Muscle layer of duodenum (tissue), 2 donors: ENCODE results near the gene DOK7.

Experiments
- H3K27ac ChIP-seq: one replicate; pipeline ENCODE4 v1.7.0; 2013; ENCODE audit warnings: mild to moderate bottlenecking, low read length
- H3K27me3 ChIP-seq: one replicate; pipeline ENCODE4 v1.7.0; 2013; ENCODE audit warnings: low read depth, mild to moderate bottlenecking, control low read depth, low read length
- H3K36me3 ChIP-seq, 2 donors: one replicate each; pipeline ENCODE4 v1.7.0; 2013; ENCODE audit warnings: low read length in 2 of 2, control low read depth in 1 of 2, mild to moderate bottlenecking in 1 of 2; ENCODE audit not compliant: insufficient read depth in 2 of 2, control insufficient read depth in 1 of 2
- H3K4me1 ChIP-seq, 2 donors: one replicate each; pipeline ENCODE4 v1.7.0; 2013; ENCODE audit warnings: low read length in 2 of 2, mild to moderate bottlenecking in 2 of 2, control low read depth in 1 of 2, moderate library complexity in 1 of 2; ENCODE audit not compliant: insufficient read depth in 2 of 2, control insufficient read depth in 1 of 2
- H3K4me3 ChIP-seq, 2 donors: one replicate each; pipeline ENCODE4 v1.7.0; 2013; ENCODE audit warnings: low read length in 2 of 2, low read depth in 1 of 2, mild to moderate bottlenecking in 1 of 2
- H3K9me3 ChIP-seq, 2 donors: one replicate each; pipeline ENCODE4 v1.7.0; 2013; ENCODE audit warnings: low read length in 2 of 2, control low read depth in 1 of 2, mild to moderate bottlenecking in 1 of 2; ENCODE audit not compliant: control insufficient read depth in 1 of 2
- donor health status: healthy.

DOK7 gene

GRCh38 chr4:3489451-3489962, 26.4 kb downstream of the DOK7 start:
- Histone ChIP-seq H3K4me1 (no peaks in the 10 kb centered on the region), H3K27ac (no peak overlapping the region), H3K27me3 (peaks cover 5% of the 10 kb centered on the region), H3K9me3 (no peaks in the 10 kb centered on the region), H3K36me3 (no peaks in the 10 kb centered on the region), H3K4me3 (no peak overlapping the region)

GRCh38 chr4:3491681-3492405, 28.7 kb downstream of the DOK7 start:
- no peaks in the 10 kb centered on the region for H3K4me1 ChIP-seq
- H3K4me3 ChIP-seq, result no peak overlapping the region
- H3K9me3 ChIP-seq, result no peaks in the 10 kb centered on the region
- no peak overlapping the region for H3K27ac ChIP-seq
- no peaks in the 10 kb centered on the region for H3K27me3 ChIP-seq
- no peaks in the 10 kb centered on the region for H3K36me3 ChIP-seq

DNA sequence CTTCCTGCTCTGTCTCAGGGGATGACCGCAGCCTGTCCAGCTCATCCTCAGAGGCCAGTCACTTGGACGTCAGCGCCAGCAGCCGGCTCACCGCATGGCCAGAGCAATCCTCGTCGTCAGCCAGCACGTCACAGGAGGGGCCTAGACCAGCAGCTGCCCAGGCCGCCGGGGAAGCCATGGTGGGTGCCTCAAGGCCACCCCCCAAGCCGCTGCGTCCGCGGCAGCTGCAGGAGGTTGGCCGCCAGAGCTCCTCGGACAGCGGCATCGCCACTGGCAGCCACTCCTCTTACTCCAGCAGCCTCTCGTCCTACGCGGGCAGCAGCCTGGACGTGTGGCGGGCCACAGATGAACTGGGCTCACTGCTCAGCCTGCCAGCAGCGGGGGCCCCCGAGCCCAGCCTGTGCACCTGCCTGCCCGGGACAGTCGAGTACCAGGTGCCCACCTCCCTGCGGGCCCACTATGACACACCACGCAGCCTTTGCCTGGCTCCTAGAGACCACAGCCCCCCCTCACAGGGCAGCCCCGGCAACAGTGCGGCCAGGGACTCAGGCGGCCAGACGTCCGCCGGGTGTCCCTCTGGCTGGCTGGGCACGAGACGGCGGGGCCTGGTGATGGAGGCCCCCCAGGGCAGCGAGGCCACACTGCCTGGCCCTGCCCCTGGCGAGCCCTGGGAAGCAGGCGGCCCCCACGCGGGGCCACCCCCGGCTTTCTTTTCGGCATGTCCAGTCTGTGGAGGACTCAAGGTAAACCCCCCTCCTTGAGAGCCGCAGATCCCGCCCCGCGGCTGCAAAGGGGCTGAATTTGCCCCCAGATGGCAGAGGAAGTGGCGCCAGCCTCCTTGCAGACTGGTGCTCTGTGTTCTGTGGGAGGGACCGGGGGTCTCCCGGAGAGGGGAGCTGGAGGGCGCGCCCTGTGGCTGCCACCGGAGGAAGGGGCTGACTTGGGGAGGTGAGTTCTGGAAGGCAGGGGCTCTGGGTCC, 29.9 kb downstream of the DOK7 start:
- Histone ChIP-seq H3K27me3 (no peaks in the 10 kb centered on the region), H3K4me3 (no peak overlapping the region), H3K36me3 (no peaks in the 10 kb centered on the region), H3K9me3 (no peaks in the 10 kb centered on the region), H3K4me1 (no peaks in the 10 kb centered on the region), H3K27ac (no peak overlapping the region)

DNA sequence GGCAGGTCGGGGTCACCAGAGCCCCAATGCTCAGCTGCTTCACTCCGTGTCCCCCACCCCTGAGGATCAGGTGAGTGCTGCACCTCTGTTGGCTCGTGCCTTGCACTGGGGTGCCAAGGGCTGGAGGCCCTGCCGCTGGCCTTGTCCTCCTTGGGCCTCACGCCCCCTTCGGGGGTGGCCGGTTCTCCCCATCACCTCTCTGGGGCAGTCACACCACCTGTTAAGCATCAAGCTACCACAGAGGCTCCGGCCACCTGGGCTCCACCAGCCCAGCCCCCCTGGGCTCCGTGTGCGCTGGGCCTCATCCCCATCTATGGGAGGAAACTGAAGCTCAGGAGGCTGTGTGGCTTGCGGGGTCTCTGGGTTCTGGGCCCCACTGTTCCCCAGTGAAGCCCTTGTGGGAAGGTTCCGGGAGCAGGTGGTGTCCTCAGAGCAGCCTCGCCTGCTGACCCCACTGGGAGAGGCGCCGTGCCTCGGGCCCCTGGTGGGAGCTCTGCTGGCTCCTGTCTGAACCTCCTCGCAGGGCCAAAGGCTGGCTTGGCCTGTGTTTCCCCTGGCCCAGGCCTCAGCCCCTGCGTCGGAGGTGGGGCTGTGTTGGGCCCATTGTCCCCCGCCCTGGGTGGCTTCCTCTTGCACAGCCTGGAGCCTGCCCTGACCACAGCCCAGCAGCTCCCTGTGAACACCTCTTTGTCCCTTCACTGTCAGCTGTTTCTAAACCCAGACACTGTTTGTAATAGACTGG, 30.8 kb downstream of the DOK7 start:
- Histone ChIP-seq H3K4me1 (no peaks in the 10 kb centered on the region), H3K36me3 (no peaks in the 10 kb centered on the region)

GRCh38 chr4:3494462-3494871, 31.4 kb downstream of the DOK7 start:
- Histone ChIP-seq H3K4me3 (no peak overlapping the region), H3K27ac (no peak overlapping the region), H3K9me3 (no peaks in the 10 kb centered on the region), H3K36me3 (no peaks in the 10 kb centered on the region), H3K27me3 (no peaks in the 10 kb centered on the region), H3K4me1 (no peaks in the 10 kb centered on the region)

More for the DNA sequence above, 30.8 kb downstream of the DOK7 start:
- no peaks in the 10 kb centered on the region for H3K9me3 ChIP-seq
- no peak overlapping the region for H3K4me3 ChIP-seq
- no peak overlapping the region for H3K27ac ChIP-seq
- no peaks in the 10 kb centered on the region for H3K27me3 ChIP-seq

- Histone ChIP-seq H3K27me3 (no peaks in the 10 kb centered on the region), H3K27ac (no peak overlapping the region), H3K4me3 (no peak overlapping the region), H3K9me3 (no peaks in the 10 kb centered on the region), H3K4me1 (no peaks in the 10 kb centered on the region), H3K36me3 (no peaks in the 10 kb centered on the region)
Observed at GRCh38 chr4:3495204-3495975, 32.3 kb downstream of the DOK7 start.

GRCh38 chr4:3496021-3496420, 32.9 kb downstream of the DOK7 start:
- Histone ChIP-seq H3K4me1 (no peaks in the 10 kb centered on the region), H3K27me3 (no peaks in the 10 kb centered on the region), H3K9me3 (no peaks in the 10 kb centered on the region), H3K27ac (no peak overlapping the region), H3K36me3 (no peaks in the 10 kb centered on the region), H3K4me3 (no peak overlapping the region)

- Histone ChIP-seq H3K9me3 (no peaks in the 10 kb centered on the region), H3K27ac (no peak overlapping the region), H3K36me3 (peaks cover 0 to 8% of the 10 kb centered on the region in 2 donors), H3K27me3 (no peaks in the 10 kb centered on the region), H3K4me1 (no peaks in the 10 kb centered on the region), H3K4me3 (no peak overlapping the region)
Observed at GRCh38 chr4:3497095-3497494, 34.0 kb downstream of the DOK7 start.

DNA sequence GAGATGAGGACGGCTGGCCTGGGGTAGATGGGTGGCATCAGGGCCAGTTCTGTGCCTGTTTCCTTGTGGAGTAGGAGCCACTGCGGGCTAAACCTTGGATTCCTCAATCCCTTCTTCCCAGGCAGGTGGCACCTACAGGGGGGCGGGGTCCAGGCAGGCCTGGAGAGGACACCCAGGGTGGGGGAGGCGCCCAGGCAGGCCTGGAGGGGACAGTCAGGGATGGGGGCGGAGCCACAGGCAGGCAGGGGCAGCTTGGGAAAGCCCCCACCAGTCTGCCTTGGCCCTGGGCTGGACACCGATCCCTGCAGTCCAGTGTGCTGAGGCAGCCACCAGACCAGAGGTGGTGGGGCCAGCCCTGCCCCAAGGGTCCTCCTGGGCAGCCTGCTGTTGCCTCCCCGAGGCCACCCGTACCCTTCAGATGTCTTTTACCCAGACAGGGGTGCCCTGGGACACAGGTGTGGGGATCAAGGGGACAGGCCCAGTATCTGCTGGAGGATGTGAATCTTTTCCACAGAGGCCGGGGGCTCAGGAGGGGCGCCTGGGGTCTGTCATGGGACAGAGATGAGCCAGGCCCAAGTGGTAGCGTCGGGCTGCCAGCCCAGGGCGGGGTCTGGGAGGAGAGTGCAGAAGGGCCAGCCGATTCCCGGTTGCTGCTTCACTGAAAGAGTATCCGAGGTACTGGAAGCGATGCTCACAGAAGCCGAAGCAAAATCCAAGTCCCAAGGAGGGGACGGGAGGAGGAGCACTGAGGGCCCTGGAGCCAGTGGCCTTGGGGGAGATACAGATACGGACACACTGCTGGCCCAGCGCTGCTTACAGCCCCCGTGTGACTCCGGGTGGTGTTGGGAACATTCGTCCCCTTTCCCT, 34.6 kb downstream of the DOK7 start:
- H3K27me3 ChIP-seq, result no peaks in the 10 kb centered on the region
- H3K9me3 ChIP-seq, result no peaks in the 10 kb centered on the region
- no peak overlapping the region for H3K27ac ChIP-seq
- H3K4me1 ChIP-seq, result no peaks in the 10 kb centered on the region
- peaks cover 0 to 15% of the 10 kb centered on the region in 2 donors for H3K36me3 ChIP-seq
- H3K4me3 ChIP-seq, result no peak overlapping the region

- Histone ChIP-seq H3K36me3 (peaks cover 0 to 21% of the 10 kb centered on the region in 2 donors), H3K4me3 (no peak overlapping the region), H3K9me3 (no peaks in the 10 kb centered on the region), H3K4me1 (no peaks in the 10 kb centered on the region), H3K27ac (no peak overlapping the region), H3K27me3 (no peaks in the 10 kb centered on the region)
Observed at GRCh38 chr4:3498407-3498806, 35.3 kb downstream of the DOK7 start.
